ENCODE measurements around the gene STAB2. TPM values are rescaled to one million over a fixed set of nuclear protein-coding genes. Genes with fewer than 3 reads are reported as not detected.

STAB2 gene
- total RNA-seq, 4 donors from 2014 or later = 0.95 TPM; not detected in 3

DNA sequence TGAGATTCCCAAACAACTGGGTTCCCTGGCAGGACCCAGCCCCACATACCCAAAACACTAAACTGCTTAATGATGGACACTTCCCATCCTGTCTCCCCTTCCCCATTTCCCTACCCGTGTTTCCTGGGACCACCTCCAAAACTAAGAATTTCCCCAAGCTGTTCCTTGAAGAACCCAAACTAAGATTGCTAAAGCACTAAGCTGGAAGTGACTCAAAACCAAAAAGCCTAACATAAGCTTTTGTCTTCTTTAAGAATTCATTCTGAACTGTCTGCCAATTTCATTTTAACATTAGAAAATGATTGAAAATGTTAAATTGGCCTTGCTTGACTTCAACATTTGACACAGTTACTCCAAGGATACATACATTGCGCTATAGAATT lies 29.5 kb upstream of the STAB2 start:
- peak overlapping the region in 3 of 4 donors; percentile 42 to 80 (median 64) for H3K27ac ChIP-seq
- intact Hi-C loops (cut with DNase I) = no loop called here
- TF ChIP-seq, protein P1, sequence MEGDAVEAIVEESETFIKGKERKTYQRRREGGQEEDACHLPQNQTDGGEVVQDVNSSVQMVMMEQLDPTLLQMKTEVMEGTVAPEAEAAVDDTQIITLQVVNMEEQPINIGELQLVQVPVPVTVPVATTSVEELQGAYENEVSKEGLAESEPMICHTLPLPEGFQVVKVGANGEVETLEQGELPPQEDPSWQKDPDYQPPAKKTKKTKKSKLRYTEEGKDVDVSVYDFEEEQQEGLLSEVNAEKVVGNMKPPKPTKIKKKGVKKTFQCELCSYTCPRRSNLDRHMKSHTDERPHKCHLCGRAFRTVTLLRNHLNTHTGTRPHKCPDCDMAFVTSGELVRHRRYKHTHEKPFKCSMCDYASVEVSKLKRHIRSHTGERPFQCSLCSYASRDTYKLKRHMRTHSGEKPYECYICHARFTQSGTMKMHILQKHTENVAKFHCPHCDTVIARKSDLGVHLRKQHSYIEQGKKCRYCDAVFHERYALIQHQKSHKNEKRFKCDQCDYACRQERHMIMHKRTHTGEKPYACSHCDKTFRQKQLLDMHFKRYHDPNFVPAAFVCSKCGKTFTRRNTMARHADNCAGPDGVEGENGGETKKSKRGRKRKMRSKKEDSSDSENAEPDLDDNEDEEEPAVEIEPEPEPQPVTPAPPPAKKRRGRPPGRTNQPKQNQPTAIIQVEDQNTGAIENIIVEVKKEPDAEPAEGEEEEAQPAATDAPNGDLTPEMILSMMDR (IDR thresholded peaks at IDR 0.05) = no peak
- TF ChIP-seq POLR2A (IDR thresholded peaks at IDR 0.05) = no peak
- no peak for DNase-seq
- H3K4me1 ChIP-seq = peaks cover 0 to 7% (median 0%) of the 10 kb centered on the region in 3 donors
- H3K27me3 ChIP-seq = peaks cover 0 to 27% (median 0%) of the 10 kb centered on the region in 4 donors
- no peaks in the 10 kb centered on the region for H3K9me3 ChIP-seq
- no peaks in the 10 kb centered on the region for H3K36me3 ChIP-seq
- H3K4me3 ChIP-seq = no peak overlapping the region
- 64 to 75% methylated on average over 2 of the region's 2 CpGs for whole genome bisulfite sequencing, 2 donors

DNA sequence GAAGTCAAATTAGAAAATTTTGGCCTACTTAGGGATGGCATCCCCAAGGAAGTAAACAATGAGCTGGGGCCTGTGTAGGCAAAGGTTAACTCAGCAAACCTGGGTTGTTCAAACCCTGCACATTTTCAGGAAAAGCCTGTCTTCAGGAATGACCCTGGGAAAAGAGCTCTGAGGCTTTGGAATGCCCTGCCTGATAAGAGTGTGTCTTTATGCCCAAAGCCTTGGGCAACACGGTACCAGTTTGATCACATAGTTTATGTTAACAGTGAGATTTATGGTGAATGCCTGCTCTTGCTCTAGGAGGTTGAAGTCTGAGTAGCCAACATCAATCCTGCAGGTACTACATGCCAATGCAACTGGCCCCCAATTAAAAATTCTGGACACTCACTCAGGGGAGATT lies 28.2 kb upstream of the STAB2 start:
- H3K36me3 ChIP-seq = no peaks in the 10 kb centered on the region
- WGBS, 2 donors = 43 to 86% methylated on average over 1 of the region's 1 CpG
- no peak overlapping the region for H3K27ac ChIP-seq
- H3K9me3 ChIP-seq = no peaks in the 10 kb centered on the region
- intact Hi-C loops (cut with DNase I) = no loop called here
- no peak overlapping the region for H3K4me3 ChIP-seq
- no peak for DNase-seq
- TF ChIP-seq, protein P1 (IDR thresholded peaks at IDR 0.05) = no peak
- TF ChIP-seq POLR2A (IDR thresholded peaks at IDR 0.05) = no peak
- peaks cover 0 to 7% (median 0%) of the 10 kb centered on the region in 3 donors for H3K4me1 ChIP-seq
- peaks cover 0 to 19% (median 0%) of the 10 kb centered on the region in 4 donors for H3K27me3 ChIP-seq

DNA sequence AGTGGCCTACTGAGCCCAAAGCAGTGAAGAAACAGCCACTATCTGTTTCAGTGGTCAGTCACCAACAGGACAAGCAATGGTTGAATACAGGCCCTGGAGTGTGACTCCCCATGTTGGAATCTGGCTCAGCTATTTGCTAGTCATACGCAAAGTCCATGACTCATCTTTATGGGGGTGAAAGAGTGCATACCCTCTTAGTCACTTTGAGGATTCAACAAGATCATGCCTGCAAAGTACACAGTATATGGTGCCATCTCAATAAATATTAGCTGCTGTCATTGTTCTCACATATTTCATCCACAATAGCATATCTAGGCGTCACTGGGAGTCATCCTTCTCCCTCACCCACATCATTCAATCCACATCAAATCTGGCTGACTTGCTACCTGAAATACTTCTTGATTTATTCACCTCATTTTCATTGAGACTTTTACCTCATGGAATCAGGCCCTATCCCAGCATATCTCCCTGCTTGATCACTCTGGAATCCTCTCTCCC lies 26.4 kb upstream of the STAB2 start:
- H3K27ac ChIP-seq = no peak overlapping the region

DNA sequence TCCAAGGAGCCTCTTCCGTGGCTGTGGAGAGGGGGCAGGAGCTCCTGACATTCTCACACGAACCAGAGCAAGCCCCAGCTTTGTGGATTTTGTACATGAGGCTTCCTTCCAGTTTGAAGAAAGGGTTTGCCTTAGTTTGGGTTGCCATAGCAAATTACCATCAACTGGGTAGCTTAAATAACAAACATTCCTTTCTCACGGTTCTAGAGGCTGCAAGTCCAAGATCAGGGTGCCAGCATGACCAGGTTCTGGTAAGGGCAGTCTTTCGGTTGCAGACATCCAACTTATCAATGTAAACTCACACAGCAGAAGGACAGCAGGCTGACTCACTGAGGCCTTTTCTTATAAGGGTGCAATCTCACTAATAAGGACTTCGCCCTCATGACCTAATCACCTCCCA lies 25.9 kb upstream of the STAB2 start:
- WGBS, 2 donors = 44 to 57% methylated on average over 2 to 4 of the region's 5 CpGs
- H3K36me3 ChIP-seq = no peaks in the 10 kb centered on the region
- peaks cover 0 to 11% (median 4%) of the 10 kb centered on the region in 3 donors for H3K9me3 ChIP-seq
- intact Hi-C loops (cut with DNase I) = no loop called here
- DNase-seq = no peak
- no peak overlapping the region for H3K4me3 ChIP-seq
- H3K27ac ChIP-seq = no peak overlapping the region
- peaks cover 0 to 7% (median 0%) of the 10 kb centered on the region in 3 donors for H3K4me1 ChIP-seq
- no peak for TF ChIP-seq POLR2A (IDR thresholded peaks at IDR 0.05)
- TF ChIP-seq, protein P1 (IDR thresholded peaks at IDR 0.05) = no peak
- H3K27me3 ChIP-seq = peaks cover 0 to 8% (median 0%) of the 10 kb centered on the region in 4 donors

More for the DNA sequence above, 26.4 kb upstream of the STAB2 start:
- no peak for DNase-seq
- H3K4me3 ChIP-seq = no peak overlapping the region
- no peaks in the 10 kb centered on the region for H3K36me3 ChIP-seq
- peaks cover 0 to 7% (median 0%) of the 10 kb centered on the region in 3 donors for H3K9me3 ChIP-seq
- TF ChIP-seq, protein P1 (IDR thresholded peaks at IDR 0.05) = no peak
- TF ChIP-seq POLR2A (IDR thresholded peaks at IDR 0.05) = no peak
- peaks cover 0 to 10% (median 0%) of the 10 kb centered on the region in 4 donors for H3K27me3 ChIP-seq
- H3K4me1 ChIP-seq = peaks cover 0 to 7% (median 0%) of the 10 kb centered on the region in 3 donors
- WGBS, 2 donors = 34 to 70% methylated on average over 2 of the region's 2 CpGs
- intact Hi-C loops (cut with DNase I) = no loop called here

DNA sequence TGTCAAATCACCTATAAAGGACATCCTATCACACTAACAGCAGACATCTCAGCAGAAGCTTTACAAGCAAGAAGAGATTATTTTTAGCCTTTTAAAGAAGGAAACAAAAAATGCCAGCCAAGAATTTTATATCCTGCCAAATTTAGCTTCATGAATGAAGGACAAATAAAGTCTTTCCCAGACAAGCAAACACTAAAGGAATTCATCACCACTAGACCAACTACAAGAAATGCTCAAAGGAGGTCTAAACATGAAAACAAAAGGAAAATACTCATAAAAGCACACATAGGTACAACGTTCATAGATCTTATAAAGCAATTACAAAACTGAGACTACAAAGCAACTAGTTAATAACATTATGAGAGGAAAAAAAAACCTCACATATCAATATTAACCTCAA lies 20.7 kb upstream of the STAB2 start:
- no peak for DNase-seq
- TF ChIP-seq POLR2A (IDR thresholded peaks at IDR 0.05) = no peak
- TF ChIP-seq, protein P1 (IDR thresholded peaks at IDR 0.05) = no peak
- WGBS, 2 donors = 35 to 58% methylated on average over 1 of the region's 1 CpG
- peaks cover 0 to 37% (median 2%) of the 10 kb centered on the region in 4 donors for H3K27me3 ChIP-seq
- H3K9me3 ChIP-seq = peaks cover 0 to 17% (median 7%) of the 10 kb centered on the region in 3 donors
- no peaks in the 10 kb centered on the region for H3K36me3 ChIP-seq
- intact Hi-C loops (cut with DNase I) = no loop called here
- no peak overlapping the region for H3K27ac ChIP-seq
- H3K4me3 ChIP-seq = no peak overlapping the region
- H3K4me1 ChIP-seq = peaks cover 0 to 5% (median 0%) of the 10 kb centered on the region in 3 donors

Measured in esophagus squamous epithelium (tissue), 5 donors.